ENCODE results near the gene TRAK1.

TRAK1 gene

DNA sequence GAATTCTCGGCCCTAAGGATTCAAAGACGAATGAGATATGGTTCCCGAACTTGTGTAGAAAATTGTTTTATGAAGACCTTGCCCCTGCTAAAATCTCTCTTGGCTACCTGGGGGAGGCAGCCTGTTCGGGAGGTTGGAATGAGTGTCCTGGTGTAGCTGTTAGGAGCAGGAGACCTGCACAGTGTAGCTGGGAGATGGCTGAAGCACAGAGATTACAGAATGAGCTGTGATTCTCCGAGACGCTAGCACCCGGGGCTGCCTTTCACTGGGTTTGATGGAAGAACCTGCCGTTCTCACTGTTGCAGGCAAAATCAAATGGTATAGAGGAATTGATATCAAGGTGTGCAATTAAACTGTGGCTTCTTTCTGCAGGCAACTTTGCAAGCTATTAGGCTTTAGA is 68.0 kb downstream of the TRAK1 start:
- DNase-seq: no peak

DNA sequence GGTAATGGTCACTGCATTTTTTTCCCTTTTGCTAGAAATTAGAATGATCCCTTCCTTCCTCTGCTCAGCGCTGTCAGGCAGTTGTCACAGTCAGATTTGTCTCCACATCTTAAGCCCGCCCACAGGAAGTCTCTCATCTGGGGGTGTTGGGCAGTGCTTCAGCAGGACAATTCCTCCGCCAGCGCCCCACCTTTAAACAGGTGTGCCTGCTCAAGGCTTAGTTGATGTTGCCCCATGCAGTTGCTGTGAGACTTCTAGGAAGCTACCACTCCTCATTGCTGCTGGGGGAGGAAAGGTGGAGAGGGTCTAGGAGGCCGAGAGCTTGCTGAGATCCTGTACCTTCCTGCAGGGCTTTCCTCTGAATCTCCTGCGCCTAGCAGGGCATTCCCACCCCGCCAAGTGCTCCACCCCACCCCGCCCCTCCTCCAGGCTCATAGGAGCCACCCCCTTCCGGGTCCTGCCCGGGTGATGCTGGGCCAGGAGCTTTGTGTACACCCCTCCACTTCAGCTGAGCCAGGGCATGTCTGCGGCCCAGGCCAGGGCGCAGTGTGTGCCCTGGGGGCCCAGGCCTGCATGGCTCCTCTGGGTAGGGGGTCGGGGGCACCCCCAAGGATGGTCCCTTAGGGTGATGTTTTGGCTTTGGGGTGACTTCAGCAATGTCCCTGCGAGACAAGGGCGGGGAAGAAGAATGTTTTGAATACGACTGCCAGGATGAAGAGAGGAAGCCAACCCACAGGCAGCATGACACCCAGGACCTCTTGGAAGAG is 68.7 kb downstream of the TRAK1 start:
- DNase-seq: peak; percentile 60

DNA sequence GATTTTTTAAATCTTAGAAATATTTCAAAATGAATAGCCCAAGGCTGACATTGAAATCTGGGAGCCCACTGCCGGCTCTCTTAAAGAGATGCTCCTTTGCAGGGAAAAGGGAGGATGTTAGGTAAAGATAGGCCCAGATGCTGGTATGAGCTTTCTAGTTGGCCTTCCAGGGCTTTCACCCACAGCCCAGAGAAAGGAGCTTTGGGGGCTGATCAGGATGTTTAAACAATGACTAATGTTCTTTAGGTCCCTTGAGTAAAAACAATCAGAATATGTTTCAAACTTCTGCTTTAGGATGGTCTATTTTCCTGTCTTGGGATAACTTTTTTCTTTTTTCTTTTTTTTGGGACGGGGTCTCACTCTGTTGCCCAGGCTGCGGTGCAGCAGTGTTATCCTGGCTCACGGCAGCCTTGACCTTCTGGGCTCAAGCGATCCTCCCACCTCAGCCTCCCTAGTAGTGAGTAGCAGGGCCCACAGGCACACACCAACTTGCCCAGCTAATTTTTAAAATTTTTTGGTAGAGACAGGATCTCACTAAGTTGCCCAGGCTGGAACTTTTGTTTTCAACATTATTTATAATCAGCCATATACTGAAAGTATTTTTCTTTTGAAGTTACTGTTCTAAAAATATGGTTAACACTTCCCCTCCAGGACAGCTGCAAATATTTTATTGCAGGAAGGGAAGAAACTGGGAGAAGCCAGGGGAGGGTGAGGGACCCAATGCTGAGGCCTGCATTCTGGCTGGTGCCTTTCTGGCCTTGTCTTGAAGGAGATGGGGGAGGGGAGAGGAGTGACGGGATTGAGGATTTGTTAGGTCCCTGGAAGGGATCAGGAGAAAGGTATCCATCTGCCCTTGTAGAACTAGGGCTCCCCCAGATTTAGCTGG is 70.1 kb downstream of the TRAK1 start:
- no peak for DNase-seq

DNA sequence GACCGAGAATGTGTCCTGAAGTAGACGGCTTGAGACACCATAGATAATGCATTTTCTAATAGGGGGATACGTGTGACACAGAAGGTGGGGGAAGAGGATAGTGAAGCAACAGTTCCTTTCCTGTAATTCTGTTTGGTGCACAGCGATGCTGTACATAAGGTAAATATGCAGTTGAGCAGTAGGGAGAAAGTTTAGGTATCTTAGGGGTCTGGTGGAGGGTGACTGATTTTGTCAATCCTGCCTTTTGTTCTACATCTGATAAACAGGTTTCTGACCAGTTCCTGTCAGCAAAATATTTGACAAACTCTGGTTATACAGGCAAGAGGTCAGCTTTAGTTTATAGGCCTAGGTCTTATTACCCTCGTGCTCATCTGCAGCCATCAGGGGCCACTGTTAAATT is 71.3 kb downstream of the TRAK1 start:
- no peak for DNase-seq

DNA sequence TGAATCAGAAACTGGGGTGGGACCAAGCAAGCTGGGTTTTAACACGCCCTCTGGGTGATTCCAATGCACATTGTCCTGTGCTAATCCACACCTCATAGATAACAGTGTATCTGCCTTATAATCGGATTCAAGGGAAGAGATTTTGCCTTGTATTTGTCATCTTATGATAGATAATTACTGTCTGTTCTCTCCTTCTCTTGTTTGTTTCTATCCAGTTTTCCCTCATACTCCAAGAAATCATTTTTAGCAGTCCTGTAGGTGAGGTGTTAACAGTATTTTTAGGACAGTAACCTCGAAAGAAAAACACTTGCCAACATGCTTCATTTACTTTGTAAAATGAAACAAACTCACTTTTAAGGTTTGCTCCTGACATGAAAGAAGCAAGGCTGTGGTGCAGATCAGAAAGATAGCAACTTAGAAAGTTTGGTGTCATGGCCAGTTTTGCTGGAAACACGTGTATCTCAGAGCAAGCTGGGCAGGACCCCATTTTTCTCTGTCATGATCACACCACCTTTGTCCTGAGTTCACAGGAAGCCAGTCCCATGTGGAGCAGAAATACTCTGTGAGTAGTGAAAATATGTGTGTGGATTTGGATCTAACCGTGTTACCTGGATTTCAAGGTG is 72.6 kb downstream of the TRAK1 start:
- no peak for DNase-seq

DNA sequence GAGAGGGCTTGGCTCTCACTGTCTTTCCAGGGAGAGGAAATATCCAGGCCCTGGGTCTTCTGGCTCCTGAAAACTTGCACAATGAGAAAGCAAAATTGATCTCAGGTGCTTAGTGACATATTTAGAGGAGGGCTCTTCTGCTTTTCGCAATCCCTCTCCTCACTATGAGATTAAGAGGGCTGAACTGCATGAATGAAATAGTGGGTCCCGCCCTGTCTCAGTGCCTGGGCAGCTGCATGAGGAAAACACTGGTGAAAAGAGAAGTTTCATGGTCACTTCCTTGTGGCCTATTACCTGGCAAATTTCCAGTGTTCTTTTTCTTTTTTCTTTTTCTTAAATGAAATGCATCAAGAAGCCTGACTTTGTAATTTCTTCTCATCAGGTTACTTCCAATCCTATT is 73.5 kb downstream of the TRAK1 start:
- no peak for DNase-seq

DNA sequence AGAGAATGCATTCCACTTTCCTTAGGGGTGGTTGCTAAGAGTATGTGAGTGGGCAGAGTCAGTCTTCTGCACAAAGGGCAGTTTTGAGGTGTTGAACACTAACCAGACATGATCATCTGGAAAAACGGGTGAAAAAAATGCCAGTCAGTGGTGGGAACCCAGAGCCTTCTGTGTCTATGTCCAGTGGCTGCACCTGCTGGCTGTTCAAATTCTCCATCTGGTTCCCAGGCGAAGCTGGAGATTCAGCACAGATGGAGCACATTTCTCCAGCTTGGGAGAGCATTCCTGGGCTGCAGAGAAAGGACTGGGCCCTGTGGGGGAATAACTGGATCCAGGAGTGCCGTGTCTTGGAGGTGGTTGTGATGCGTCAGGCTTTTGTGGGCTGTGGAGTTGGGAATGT is 74.1 kb downstream of the TRAK1 start:
- DNase-seq: no peak

DNA sequence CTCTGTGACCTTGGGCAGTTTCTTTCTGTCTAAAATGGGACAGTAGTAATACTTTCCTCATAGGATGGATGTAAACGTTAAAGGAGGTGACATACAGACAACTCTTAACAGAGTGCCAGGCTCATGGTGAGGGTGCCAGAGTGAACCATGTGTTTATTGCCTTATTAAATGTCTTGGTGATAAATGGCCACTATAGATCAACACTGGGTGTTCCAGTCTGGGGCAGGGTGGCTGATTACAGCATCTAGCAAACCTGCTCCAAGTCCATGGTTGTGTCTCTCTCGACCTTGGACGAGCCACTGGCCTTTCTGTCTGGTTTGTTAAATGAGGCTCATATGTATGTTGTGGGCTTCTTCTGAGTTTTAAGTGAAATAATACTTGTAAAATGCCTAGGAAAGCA is 75.1 kb downstream of the TRAK1 start:
- DNase-seq: no peak

DNA sequence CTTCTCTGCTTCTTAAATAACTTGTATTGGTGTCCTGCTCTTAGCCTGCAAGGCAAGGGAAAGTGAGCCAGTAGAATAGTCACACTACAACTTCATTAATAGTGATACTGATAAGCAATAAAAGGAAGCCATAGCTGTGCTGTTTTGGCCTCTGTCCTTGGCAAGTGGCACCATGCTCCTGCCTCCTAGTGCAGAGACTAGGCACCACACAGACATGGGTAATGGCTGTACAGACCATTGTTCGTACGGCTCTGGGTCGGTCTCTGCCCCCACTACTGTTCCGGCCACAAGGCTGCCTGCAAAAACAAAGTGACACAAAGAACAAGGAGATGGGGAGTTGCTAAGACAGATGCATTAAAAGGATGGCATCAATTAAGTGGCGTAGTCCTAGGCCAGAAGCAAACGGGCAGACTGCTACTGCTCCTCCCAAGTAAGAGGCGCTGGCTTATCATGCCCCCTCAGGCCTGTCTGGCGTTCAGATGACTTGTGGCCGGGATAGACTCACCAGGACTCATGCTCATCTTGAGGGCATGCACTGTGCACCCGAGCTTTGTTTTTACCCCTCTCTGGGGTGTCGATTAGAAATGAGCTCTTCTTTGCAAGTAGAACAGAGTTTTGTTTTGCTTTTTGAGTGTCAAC is 75.6 kb downstream of the TRAK1 start:
- DNase-seq: no peak

DNA sequence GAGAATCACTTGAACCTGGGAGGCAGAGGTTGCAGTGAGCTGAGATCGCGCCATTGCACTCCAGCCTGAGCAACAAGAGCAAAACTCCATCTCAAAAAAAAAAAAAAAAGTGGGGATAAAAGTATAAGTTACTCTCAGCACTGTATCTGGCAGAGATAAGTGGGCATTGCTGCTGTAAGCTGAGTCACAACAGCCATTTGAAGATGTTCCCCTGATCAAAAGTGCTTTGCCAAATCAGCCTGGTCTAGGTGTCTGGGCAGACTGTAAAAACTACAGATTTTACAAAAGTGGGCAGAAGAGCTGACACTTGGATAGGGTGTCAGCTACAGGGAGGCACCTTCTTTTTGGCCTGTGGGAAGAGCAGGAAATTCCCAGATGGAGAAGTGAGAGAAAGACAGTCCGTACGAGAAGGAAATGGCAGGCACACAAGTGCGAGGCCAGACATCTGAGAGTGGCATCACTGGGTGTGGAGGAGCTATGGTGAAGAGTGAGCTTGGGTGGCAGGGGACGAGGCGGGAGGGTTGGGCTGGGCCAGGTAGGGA is 78.5 kb downstream of the TRAK1 start:
- DNase-seq: no peak

DNA sequence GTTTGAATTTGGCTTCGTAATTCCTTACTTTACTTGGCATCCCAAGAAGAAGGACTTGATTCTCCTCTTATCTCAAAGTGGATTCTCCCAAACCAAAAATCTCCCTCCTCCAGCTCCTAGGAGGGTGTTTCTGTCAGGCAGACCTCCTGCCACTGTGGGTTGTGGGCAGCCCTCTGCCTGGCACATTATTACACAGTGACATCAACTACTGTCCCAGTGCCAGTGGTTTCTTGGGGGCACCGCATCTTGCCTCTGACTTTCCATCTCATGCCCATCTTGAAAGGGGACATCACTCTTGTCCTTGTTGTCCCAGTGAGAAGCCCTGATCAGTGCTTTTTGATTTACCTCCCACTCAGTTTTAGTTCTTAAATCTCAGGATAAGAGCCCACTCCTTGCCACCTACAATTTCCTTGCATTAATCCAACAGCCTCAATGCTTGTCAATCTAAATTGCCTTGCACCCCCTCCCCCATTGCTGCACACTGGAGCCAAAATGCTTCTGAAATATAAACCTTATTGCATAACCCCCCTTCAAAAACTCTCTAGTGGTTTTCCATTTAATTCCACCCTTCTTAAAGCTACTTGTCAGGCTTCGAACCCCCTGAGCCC is 81.0 kb downstream of the TRAK1 start:
- no peak for DNase-seq

DNA sequence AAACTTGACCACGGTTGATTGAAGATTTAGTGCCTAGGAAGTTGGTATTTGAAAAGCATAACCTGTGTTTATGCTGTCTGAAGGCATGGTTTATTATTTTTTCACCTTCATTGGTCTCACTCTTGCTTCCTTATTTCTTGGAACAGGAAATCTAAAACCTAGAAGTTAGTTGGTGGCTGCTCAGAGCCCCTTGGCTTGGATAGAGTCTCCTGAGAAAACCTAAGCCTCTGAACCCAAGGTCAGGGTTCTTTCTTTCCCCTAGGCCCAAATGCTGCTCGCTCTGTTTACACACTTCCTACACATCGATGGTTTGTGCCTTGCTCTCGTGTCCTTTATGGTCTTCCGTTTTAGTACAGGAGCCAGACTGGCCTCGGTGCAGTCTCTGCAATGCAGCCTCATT is 82.2 kb downstream of the TRAK1 start:
- DNase-seq: no peak

DNA sequence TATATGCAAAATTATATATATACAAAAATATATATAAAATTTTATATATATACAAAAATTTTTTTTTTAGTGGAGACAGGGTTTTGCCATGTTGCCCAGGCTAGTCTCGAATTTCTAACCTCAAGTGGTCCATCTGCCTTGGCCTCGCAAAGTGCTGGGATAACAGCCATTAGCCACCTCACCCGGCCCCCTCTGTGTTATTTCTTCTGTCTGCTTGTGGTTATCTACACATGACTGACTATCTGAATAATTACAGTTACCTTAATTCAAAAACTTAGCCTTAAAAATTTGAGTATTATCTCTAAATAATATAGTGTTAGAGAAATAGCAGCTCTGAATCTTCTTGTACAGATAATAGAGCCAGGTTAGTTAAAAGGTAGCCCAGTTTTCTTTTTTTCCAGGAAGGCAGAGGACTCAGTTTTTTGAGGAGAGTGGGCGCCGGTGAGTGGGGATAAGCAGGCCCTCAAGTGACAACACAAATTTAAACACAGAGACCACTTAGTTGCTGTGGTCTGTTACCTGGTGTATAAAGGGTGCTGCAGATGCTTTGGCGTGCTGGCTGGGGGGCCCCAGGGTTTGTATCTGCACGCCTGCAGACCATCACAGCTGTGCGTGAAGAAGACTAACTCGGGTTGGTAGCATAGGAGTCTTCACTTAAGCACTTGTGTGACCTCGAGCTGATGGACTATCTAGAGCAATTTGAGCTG is 83.7 kb downstream of the TRAK1 start:
- DNase-seq: no peak

DNA sequence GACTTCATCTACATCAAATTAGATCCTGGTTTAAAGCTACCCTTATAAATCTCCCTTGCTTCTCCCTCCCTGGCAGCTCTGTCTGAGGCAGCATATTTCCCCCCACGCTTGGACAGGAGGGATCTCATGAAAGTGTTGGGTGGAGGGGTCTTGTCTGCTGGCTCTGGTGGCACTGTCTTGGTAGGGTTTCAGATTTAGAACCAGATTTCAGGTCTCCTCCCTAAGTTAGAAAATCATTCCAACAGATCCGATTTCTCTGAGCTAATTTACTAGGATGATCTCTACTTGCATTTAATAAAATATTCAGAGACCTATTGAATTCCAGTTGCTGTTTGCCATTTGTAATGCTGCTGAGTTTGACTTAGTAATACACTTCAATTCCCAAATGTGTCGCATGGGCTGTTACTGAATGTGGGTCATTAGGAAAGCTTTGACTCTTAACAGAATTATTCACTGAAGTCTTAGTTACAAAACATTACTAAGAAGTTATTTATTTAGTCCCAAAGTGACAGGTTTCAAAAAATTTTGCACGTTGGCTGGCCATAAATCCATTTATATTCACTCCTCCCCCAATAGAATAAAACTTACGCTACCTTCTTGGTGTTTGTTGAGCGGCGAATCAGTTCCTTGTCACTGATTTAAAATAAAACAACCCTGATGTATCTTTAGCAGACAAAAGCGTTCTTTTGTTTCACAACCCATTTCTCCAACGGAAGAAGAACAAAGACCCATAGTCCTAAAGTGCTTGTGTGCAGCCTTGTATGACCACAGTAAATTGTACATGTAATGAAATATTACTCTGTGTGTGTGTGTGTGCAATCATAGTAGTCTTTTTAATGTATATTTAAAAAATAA is 84.5 kb downstream of the TRAK1 start:
- no peak for DNase-seq

DNA sequence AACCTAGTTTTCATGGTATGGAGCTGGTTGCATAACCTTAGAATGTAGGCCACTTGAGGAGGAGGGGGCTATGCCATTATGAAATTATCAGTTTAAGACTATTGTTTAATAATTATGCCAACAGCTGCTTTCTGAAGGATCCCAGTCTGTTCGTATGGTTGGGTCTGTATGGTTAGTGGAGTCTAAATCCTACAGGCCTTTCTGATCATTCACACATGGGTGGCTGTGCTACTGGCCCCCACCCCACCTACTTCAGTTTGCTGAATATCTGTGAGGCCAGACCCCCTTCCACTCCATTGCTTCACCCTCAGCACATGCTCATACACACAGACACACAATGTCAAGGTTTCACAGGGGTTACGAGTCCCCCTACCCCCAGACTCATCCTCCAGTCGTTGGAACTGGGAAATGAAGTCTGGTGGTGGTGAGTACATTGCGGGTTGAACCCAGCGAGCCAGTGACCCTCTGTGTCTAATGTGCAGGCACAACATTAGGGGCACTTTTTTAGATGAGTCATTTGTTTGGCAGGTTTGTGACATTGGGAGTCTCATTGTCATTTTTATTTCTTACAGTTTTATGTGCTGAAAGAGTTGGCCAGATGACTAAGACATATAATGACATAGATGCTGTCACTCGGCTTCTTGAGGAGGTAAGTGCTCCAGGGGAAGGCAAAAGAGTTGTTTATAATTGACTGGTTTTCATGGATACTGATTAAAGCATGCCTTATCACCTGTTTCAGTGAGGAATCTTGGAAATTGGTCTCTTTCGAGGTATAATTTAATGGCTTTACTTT is 85.3 kb downstream of the TRAK1 start:
- no peak for DNase-seq

DNA sequence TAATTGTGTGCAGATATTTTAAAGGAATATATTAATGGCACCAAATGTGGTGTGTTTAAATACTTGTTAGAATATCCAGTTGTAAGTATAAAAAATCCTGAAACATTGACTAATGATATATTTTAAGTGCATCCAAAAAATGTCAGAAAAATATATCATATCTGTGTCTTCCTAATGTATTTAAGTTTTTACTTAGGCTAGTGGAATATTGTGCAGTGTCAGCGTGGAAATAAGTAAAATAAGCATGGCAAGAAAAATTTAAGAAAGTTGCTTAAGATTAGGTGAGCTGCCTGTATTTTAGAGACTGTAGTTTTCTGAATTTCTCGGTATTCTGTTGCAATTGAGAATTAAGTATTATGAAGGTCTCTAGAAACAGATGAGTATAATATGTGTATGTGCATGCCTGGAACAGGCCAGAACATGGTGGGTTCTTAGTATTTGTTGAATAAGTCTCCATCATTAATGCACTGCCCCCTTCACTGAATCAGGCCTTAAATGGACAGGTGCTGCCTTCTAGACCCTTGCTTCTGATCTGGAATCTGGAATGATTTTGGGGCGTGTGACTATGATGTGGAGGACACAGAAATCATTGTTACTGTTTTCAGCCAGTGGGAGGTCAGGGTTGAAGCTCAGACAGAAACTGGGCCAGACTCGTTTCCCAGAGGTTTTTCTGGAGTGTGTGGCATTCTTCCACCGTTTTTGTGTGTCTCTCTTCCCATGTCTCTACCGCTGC is 86.1 kb downstream of the TRAK1 start:
- no peak for DNase-seq

DNA sequence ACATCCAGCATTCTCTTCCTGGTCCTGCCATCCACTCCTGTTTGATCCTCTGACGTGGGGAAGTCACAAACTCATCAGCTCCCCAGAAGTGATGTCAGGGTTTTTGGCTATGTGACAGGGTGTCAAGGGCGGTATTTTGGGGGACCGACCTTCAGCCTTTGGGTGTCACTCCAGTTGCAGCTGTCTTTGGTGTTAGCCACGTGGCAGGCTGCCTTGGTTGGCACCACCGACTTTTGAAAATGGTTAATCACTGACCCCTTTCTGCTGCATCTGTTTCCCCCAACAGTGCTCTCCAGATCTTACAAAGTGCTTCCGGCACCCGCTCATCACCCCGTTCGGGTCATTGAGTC is 86.6 kb downstream of the TRAK1 start:
- no peak for DNase-seq

DNA sequence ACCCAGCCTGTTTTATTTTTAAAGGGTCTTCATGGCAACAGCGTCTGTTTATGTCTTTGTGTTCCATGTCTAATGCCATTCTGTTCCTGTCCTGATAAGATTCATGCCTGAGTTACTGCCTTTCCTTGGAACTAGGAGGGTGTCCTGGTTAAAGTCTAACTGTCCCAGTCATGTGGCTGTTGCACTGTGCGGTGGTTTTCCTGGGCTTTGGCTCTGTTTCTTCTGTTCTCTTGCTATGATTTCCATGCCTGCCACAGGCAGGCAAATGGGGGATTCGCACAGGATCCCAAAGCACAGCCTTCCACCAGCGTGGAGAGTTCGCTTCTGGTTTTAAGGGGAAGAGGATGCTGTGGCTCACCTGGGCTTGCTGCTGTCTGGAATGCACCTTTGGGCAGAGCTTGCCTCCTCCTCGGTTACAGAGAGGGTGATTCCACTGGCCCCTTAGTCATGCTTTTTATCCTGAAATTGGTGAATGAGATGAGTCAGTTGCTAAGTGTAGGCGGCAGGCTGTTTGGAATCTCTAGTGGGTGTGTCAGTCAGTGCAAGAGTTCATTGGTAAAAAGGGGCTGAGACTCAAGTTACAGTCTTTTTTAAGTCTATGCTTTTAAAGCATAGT is 88.1 kb downstream of the TRAK1 start:
- no peak for DNase-seq

DNA sequence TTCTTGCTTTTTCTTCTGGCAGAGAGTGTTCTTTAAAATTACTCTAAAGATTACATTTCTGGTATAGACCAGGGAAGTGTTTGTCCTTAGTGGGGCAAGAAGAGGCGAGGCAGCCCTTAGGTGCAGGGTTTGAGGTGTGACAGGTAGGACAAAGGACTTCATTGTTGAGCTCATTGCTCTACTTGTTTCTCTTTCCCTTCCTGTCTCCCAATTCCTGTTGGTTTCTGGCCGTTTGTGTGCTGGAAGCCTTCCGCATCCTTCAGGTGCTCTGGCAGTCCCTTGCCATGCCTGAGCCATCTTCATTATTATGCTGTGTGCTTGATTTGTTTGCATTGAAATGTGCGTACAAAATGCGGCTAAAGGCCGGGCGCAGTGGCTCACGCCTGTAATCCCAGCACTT is 89.7 kb downstream of the TRAK1 start:
- DNase-seq: no peak
